ENCODE measurements around the gene CORT.

CORT gene

DNA sequence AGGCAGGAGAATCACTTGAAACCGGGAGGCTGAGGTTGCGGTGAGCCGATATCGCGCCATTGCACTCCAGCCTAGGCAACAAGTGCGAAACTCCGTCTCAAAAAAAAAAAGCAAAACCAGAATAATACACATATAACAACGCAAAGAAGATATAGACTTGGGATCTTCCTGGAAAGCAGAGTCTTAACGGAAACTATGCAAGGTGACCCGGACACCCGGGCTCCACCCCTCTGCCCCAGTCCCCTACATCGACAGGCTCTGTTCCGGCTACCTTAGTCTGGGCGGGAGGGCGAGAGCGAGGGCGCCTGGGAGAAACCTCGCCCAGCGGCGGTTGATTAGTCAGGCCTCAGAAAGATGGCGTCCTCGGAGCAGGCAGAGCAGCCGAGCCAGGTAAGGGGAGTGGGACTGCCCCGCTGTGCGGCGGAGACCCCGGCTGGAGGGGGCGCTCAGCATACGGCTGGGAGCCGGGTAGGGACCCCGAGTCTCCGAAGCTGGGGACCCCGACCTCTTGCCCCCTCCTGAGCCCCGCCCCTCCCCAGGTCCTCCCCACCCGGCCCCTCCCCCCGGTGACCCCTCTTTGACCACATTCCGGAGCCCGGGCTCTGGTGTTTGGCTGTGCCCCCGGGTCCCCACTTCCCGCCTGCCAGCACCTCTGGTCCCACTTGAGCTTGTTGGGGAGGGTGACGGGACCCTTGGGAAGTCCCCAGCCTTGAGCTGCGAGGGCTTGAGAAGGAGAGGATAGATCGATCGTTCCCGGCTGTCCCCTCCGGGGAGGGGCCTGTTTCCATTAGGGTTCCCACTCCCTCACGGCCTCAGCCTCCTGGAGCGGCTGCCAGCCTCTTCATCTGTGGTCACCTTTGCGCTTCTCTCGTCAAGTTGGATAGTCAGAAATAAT, 25.0 kb downstream of the CORT start, which contains the start of gene PEX14:
Gene PEX14, plus strand, starts transcription at position 338 of the 895 bp plus-strand sequence. Its CDS starts 17 bp downstream, at position 355.
- DNase-seq (ENCODE audit: low spot score): peak; percentile 75

DNA sequence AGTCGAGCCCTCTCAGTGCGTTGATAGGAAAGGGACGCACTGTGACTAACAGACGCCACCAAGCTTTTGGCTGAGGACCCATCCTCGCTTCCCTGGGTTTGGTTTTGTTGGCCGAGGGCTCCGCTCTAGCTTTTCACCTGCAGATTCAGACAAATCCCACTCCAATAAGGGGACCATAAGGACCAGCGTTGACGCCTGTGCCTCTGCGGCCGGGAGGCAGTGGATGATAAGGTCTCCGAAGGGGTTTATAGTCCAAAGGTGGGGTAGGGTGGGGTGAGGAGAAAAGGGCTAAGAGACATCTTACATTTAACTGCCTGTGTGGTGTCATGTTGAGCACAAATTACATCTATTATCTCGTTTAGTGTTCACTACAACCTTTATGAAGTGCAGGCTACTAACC, 25.7 kb downstream of the CORT start:
- DNase-seq (ENCODE audit: low spot score): peak; percentile 31

DNA sequence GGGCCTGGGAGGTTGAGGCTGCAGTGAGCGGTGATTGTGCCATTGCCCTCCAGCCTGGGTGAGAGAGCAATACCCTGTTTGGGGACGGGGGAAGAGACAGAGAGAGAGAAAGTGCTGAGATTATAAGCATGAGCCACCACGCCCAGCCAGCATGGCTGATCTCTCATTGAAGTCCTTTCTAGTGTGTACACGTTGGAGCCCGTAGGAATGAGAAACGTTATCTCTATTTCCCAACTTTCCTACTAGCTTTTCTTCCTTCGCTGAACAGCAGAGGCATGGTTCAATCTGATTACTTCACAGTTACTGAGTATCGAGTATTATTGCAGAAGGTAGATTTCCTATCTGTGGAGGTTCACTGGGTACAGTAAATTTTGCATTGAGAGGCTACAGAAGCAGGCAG, 29.5 kb downstream of the CORT start:
- DNase-seq (ENCODE audit: low spot score): no peak

DNA sequence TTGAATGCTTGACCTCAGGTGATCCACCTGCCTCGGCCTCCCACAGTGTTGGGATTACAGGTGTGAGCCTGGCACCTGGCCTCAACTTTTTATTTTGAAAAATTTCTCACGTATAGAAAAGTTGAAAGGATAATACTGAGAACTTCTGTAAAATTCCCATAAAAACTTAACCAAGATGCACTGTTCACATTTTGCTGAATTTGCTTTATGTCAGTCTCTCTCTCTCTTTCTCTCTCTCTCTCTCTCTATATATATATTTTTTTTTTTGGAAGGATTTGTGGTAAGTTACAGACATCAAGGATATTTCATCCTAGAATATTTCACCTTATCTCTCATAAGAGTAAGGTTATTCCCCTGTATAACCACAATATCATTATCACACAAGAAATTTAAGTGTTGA, 30.8 kb downstream of the CORT start:
- DNase-seq (ENCODE audit: low spot score): no peak

DNA sequence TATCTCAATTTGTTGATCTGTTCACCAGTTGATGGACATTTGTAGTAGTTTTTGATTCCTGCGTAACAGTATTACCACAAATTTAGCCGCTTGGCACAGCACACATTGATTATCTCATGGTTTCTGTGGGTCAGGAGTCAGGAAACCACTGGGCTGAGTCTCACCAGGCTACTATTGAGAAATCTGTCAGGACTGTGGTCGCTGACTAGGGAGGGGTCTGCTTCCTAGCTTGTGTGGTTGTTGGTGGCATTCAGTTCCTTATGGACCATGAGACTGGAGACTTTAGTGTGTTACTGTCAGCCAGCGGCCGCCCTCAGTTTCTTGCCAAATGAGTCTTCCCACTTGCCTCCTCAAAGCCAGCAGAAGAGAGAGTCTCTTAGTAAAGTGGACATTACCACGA, 34.7 kb downstream of the CORT start:
- DNase-seq (ENCODE audit: low spot score): no peak

DNA sequence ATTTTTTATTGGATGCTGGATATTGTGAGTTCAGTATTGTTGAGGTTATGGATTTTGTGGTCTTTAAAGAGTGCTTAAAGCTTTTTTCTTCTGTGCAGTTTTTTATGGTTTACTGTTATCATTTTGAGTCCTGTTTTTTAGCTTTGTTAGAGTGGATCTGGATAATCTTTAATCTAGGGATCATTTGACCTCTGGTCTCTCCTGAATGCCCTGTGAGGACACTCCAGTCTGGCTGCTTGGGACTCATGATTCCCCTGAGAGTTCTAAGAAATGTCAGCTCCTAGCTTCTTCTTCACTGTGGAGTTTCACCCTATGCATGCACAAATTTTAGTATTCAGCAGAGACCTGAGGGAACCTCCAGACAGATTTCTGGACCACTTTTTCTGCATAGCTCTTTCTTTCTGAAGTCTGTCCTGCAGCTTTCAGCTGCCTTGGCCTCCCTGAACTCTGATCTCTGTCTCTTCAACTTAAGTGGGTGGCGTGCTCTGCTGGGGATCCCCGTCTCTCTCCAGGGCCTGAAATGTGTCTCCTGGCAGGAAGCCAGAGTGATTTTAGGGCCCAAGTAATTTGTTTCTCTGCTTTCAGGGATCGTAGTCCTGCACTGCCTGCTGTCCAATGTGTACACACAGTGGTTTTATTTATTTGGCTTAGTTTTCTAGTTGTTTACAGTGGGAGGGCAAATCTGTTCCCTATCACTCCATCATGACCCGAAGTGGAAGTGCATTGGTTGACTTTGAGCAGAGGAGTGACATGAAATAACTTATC, 39.6 kb downstream of the CORT start:
- DNase-seq (ENCODE audit: low spot score): no peak

DNA sequence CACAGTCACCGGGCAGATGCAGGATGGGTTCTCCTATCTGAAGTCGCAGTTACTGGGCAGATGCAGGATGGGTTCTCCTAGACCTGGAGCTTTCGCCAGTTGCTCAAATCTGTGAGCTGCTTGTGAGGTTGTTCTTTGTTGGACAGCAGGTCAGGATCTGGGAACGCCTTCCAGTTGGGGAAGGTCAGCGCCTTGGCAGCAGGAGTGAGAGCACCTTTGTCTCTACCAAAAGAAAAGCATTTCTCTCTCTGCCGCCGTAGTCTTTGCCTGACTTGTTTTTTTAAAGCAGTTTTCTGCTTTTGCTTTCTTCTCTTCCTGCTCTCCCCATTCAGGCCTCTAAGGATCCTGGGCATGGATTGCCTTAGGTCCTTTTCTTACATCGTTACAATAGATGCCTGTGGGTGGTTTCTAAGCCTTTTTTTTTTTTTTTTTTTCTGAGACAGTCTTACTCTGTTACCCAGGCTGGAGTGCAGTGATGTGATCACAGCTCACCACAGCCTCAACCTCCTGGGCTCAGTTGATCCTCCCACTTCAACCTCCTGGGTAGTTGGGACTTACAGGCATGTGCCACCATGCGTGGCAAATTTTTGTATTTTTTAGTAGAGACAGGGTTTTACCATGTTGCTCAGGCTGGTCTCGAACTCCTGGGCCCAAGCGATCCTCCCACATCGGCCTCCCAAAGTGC, 40.6 kb downstream of the CORT start:
- DNase-seq (ENCODE audit: low spot score): no peak

DNA sequence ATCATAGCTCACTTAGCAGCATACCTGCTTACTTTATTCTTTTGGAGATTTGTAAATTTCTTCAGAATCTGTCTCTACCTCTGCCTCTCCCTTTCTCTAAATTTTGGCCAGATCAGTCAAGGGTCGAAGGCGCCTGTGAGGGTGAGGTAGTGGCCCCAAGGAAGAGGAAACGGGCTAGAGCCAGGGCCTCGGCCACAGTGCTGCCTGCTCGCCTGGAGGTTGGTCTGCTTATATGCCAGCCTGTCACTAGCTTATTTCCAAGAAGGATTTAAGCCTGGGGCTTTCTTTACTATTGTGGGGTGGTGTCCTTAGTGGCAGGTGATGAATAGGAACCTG, 44.6 kb downstream of the CORT start:
- DNase-seq (ENCODE audit: low spot score): no peak

DNA sequence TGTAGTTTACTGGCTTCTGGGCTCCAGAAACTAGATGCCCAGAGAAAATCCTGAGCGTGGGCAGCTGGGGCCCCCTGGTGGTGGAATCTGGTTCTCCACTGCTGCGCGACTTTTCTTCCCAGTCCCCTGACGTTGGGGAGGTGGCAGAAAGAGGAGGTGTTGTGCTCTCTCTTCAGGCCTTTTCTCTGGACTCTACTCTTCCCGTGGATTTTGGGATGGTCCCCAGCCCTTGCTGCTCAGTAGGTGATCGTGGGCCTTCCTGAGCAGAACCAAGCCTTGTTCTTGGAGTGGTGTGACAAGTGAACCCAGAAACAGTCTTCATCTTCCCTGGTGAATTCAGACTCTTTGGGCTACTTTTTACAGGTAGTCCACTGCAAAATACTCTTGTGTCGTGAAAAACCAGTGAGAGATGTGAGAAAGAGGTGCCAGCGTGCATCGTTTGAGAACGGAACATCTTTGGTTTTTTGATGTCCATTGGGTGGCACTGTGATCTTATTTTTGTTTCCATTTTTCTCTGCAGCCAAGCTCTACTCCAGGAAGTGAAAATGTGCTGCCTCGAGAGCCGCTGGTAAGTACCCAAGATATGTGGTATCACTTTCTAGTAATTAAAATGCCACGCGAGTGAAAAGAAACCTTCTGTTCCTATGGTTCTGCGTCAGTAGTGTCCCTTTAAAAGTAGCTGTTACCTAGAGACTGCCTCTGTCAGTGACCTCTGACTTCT, 45.1 kb downstream of the CORT start:
- peak; percentile 77 for DNase-seq (ENCODE audit: low spot score)

DNA sequence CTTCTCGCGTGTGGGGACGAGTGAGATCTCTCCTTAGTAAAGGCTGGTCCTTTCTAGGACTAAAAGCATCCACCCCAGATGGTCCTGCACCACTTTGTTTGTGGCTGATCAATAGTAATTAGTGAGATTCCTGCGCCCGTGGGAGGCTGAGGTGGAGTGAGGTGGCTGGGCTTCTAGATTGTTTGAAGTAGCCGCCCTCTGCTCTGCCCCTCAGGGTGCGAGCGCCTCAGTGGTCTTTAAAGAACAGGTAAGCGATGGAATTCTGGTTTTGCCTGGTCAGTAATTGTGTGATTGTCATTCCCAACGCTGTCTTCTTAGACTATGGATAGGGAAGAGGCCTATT, 45.6 kb downstream of the CORT start:
- DNase-seq (ENCODE audit: low spot score): no peak

DNA sequence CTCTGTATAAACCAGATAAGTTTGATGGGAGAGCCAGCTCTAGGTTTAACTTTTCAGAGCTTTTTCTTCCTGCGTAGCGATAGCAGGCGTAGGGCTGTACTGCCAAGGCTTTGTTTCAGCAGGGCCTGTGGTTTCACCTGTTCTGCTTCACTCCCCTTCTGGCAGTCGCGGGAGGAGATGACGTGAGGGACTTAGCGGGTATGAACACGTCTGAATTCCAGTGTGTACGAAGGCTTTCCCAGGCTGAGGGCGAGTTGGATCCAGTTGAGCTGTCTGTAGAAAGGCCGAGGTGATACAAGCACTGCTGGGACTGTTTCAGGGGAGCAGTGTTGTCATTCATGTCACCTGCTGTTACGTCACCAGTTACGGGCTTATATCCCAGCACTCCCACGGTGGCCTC, 46.1 kb downstream of the CORT start:
- DNase-seq (ENCODE audit: low spot score): no peak

DNA sequence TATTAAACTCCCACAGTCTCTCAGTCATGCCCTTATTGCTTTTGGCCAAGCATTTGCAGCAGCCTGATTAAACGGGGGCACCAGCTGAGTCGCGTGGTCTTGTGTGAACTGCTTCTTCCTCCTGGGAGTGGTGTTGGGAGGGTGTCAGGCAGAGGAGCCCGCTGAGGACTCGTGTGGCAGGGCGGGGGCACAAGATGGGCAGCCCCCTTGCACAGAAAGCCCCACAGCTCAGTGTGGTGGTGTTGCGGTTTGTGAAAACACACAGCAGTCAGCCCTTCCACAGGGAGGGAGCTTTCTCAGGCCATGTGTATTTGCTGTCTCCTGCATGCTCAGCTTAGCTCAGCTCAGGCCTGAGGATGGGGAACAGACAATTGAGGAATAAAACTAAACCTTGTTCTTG, 47.3 kb downstream of the CORT start:
- no peak for DNase-seq (ENCODE audit: low spot score)

DNA sequence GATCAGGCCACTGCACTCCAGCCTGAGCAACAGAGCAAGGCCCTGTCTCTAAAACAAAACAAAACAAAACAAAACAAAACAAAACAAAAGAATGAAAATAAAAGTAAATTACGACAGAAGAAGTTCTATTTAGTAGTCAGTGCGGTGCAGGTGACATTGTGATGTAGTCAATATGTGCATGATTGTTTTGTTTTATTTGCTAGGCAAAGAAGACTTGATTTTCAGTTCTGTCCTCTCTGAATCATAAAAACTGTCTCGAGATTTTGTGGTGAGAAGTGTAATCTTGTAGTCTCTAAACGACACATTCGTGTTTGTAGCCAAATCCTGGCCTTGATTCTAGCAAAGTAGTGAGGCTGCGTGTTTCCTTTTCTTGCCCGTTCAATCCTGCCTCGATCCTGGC, 48.4 kb downstream of the CORT start:
- DNase-seq (ENCODE audit: low spot score): no peak
